Neural cell (in vitro differentiated cells): ENCODE measurements around the gene SKI.

ENCODE experiments used
- CTCF ChIP-seq: fragments of 450-650 bp; IDR thresholded peaks from 2 replicates; pipeline ENCODE4 v1.5.1; 2014; ENCODE audit warnings: antibody characterized with exemption, mild to moderate bottlenecking, moderate library complexity; ENCODE audit not compliant: poor library complexity, severe bottlenecking
- EZH2 ChIP-seq: fragments of 200-600, 300-800 bp; shearing (Covaris generic), sonication (generic); IDR thresholded peaks from 2 replicates; pipeline ENCODE4 v1.6.1; 2014; ENCODE audit warnings: antibody characterized with exemption, low read length, borderline replicate concordance, mild to moderate bottlenecking; ENCODE audit not compliant: insufficient read depth, poor library complexity, severe bottlenecking
- TAF1 ChIP-seq: IDR thresholded peaks from 2 replicates; pipeline ENCODE4 v1.6.1; 2012; ENCODE audit warnings: low read depth

GRCh38 chr1:2279817-2280216 lies 51.7 kb downstream of the SKI start:
- TF ChIP-seq EZH2 (no peak), CTCF (no peak), TAF1 (no peak)
